Measurements from ENCODE around the gene EMILIN2. TPM values are rescaled to one million over a fixed set of nuclear protein-coding genes. Genes with fewer than 3 reads are reported as not detected.
A peak's percentile ranks its signal among the peaks of the same experiment; 100 is the strongest.

The EMILIN2 gene
- total RNA-seq, 4 donors from 2014 or later: 4.3 to 11.3 (median 7.1) TPM

DNA sequence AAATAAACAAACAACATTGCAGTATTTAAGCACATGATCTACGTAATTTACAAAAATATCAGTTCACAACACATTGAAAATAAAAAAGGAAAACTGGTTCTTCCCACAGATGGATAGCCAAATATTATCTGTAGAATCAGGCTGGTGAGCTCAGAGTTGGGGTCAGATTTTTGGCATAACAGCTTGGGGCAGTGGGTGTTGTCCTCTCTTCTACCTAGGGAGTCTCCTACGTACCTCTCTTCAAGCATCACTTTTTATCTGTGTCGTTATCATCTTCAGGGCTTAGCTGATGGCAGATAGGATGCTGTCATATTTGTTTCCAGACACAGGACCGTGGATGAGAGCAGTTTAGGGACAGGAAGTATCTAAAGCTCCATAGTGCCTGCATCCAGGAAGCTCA lies 46.2 kb downstream of the EMILIN2 start:
- Histone ChIP-seq H3K36me3 (no peaks in the 10 kb centered on the region), H3K27ac (no peak overlapping the region), H3K9me3 (no peaks in the 10 kb centered on the region), H3K4me3 (no peak overlapping the region), H3K27me3 (peaks cover 2% of the 10 kb centered on the region), H3K4me1 (peaks cover 4% of the 10 kb centered on the region)
- TF ChIP-seq, protein P1, sequence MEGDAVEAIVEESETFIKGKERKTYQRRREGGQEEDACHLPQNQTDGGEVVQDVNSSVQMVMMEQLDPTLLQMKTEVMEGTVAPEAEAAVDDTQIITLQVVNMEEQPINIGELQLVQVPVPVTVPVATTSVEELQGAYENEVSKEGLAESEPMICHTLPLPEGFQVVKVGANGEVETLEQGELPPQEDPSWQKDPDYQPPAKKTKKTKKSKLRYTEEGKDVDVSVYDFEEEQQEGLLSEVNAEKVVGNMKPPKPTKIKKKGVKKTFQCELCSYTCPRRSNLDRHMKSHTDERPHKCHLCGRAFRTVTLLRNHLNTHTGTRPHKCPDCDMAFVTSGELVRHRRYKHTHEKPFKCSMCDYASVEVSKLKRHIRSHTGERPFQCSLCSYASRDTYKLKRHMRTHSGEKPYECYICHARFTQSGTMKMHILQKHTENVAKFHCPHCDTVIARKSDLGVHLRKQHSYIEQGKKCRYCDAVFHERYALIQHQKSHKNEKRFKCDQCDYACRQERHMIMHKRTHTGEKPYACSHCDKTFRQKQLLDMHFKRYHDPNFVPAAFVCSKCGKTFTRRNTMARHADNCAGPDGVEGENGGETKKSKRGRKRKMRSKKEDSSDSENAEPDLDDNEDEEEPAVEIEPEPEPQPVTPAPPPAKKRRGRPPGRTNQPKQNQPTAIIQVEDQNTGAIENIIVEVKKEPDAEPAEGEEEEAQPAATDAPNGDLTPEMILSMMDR (IDR thresholded peaks at IDR 0.05): no peak
- TF ChIP-seq EP300 (IDR thresholded peaks at IDR 0.05) (no peak), POLR2A (IDR thresholded peaks at IDR 0.05) (no peak), POLR2AphosphoS5 (IDR thresholded peaks at IDR 0.05) (no peak)
- DNase-seq (ENCODE audit: low spot score in 2 of 2): no peak
- 63% methylated on average over 4 of the region's 4 CpGs for WGBS

DNA sequence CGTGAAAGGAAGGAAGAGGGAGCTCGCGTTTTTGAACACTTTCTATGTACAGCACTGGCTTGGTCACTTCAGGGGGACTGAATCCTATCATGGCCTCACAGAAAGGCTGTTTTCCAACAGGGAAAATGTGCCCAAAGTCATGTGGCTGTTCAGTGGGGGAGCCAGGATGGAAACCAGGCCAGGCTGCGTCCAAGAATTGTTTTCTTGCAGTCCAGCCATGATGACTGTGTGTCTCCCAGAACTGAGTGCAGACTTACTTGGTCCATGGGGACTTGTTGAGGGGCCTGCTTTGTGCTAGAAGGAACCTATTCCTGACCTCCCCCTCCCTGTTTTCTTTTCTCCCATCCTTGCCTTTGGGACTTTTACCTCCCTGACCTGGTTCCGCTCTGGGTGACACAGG lies 46.9 kb downstream of the EMILIN2 start:
- Histone ChIP-seq H3K27me3 (peaks cover 2% of the 10 kb centered on the region), H3K4me1 (peaks cover 10% of the 10 kb centered on the region), H3K36me3 (no peaks in the 10 kb centered on the region), H3K4me3 (no peak overlapping the region), H3K9me3 (no peaks in the 10 kb centered on the region), H3K27ac (no peak overlapping the region)
- TF ChIP-seq POLR2AphosphoS5 (IDR thresholded peaks at IDR 0.05): no peak
- no peak for TF ChIP-seq POLR2A (IDR thresholded peaks at IDR 0.05)
- no peak for TF ChIP-seq EP300 (IDR thresholded peaks at IDR 0.05)
- TF ChIP-seq, protein P1 (IDR thresholded peaks at IDR 0.05): no peak
- WGBS: 90% methylated on average over 5 of the region's 5 CpGs
- DNase-seq (ENCODE audit: low spot score in 2 of 2): peak in 1 of 2 donors; percentile 9

DNA sequence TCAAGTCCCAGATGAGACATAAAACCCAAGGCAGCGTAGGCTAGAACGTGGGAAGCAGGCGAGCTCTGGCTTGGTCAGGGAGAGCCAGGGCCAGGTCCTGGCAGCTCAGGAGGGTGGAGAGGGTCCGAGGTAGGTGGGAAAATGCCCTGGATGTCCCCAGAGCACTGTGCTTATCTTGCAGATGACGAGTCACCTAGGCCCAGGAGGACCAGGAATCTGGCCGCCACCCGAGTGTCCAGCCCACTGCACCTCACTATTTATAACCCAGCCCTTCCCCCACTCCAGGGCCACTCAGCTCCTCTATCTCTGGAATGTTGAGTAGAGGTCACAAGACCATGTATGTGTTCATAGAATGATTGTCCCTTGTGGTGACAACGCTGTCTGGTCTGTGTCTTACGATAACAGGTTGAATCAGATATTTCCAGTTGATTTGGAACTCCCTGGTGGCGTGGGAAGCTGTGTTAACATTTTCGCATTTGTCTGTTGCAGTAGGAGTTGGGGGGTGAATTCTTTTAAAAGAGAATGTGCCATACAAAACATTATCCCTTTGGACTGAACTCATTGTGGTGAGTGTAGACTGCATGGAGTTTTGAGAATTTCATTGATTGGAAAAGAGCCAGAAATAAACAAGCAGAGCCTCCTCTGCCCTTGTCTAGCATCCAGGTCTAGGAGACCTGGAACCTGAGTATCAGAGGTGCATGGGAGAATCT lies 47.5 kb downstream of the EMILIN2 start:
- H3K9me3 ChIP-seq: no peaks in the 10 kb centered on the region
- no peak for TF ChIP-seq POLR2AphosphoS5 (IDR thresholded peaks at IDR 0.05)
- TF ChIP-seq, protein P1 (IDR thresholded peaks at IDR 0.05): no peak
- TF ChIP-seq POLR2A (IDR thresholded peaks at IDR 0.05): no peak
- no peak for TF ChIP-seq EP300 (IDR thresholded peaks at IDR 0.05)
- H3K27ac ChIP-seq: no peak overlapping the region
- no peak overlapping the region for H3K4me3 ChIP-seq
- whole genome bisulfite sequencing: 93% methylated on average over 11 of the region's 11 CpGs
- H3K27me3 ChIP-seq: peaks cover 2% of the 10 kb centered on the region
- no peaks in the 10 kb centered on the region for H3K36me3 ChIP-seq
- H3K4me1 ChIP-seq: peaks cover 12% of the 10 kb centered on the region
- peak in 1 of 2 donors; percentile 21 for DNase-seq (ENCODE audit: low spot score in 2 of 2)

DNA sequence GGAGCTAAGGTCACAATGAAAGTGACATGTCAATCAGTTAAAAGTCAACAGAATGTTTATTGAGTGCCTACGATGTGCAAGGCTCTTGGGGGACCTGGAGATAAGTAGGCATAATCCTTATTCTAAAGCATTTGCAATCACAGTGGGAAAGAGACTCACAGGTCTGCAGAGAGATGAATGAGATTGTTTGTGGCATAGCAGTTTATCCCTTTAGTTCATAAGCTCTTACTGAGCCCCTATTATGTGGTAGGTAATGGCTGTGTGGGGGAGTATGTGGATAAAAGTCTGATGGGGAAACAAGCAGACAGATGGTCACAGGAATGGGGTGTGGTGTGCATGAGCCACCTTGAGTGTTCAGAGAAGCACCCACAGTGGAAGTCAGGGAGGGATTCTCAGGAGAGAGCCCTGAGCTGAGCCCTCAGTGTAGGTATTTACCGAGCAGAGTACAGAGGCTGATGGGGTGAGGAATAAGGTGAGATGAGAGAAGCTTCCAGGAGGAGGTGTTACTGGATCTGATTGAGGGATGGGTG lies 48.1 kb downstream of the EMILIN2 start:
- H3K27me3 ChIP-seq: peaks cover 2% of the 10 kb centered on the region
- H3K4me3 ChIP-seq: no peak overlapping the region
- peaks cover 12% of the 10 kb centered on the region for H3K4me1 ChIP-seq
- no peak for DNase-seq (ENCODE audit: low spot score in 2 of 2)
- H3K9me3 ChIP-seq: no peaks in the 10 kb centered on the region
- no peak for TF ChIP-seq EP300 (IDR thresholded peaks at IDR 0.05)
- TF ChIP-seq, protein P1 (IDR thresholded peaks at IDR 0.05): no peak
- no peak for TF ChIP-seq POLR2AphosphoS5 (IDR thresholded peaks at IDR 0.05)
- TF ChIP-seq POLR2A (IDR thresholded peaks at IDR 0.05): no peak
- 86% methylated on average over 2 of the region's 2 CpGs for WGBS
- H3K36me3 ChIP-seq: no peaks in the 10 kb centered on the region
- no peak overlapping the region for H3K27ac ChIP-seq

DNA sequence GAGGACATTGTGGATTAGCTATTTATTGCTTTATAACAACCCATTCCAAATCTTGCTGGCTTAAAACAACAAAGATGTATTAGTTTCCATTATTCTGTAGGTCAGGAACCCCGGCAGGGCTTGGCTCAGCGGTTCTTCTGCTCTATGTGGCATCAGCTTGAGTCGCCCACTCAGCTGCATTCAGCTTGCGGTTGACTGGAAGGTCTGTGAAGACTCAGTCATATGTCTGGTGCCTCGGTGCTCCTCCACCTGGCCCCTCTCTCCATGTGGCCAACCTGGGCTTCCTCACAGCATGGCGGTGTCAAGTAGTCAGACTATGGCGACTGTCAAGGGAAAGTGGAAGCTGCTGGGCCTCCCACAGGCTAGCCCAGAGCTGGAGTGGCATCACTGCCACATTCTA lies 48.6 kb downstream of the EMILIN2 start:
- Histone ChIP-seq H3K36me3 (no peaks in the 10 kb centered on the region), H3K4me3 (no peak overlapping the region), H3K27ac (no peak overlapping the region), H3K9me3 (no peaks in the 10 kb centered on the region), H3K27me3 (peaks cover 2% of the 10 kb centered on the region), H3K4me1 (peaks cover 12% of the 10 kb centered on the region)
- no peak for TF ChIP-seq POLR2AphosphoS5 (IDR thresholded peaks at IDR 0.05)
- TF ChIP-seq, protein P1 (IDR thresholded peaks at IDR 0.05): no peak
- no peak for TF ChIP-seq EP300 (IDR thresholded peaks at IDR 0.05)
- TF ChIP-seq POLR2A (IDR thresholded peaks at IDR 0.05): no peak
- 94% methylated on average over 4 of the region's 7 CpGs for WGBS
- DNase-seq (ENCODE audit: low spot score in 2 of 2): peak in 1 of 2 donors; percentile 43
